Measurements from ENCODE around the gene OR10G4.
"Not testable (repeated sequence)": the region's sequence is repeated elsewhere in the genome, so short reads cannot be mapped to it uniquely, and the experiment has no call there.

The OR10G4 gene

GRCh38 chr11:124012697-124013096, at the start of gene OR10G4:
Gene OR10G4, plus strand, starts transcription at chr11:124012997. Its CDS starts 2,578 bp downstream, at chr11:124015575.
- in situ Hi-C loops (cut with HindIII; ENCODE audit: low pct_ligation_motif_present, low pct_unique_long_range_greater_than_20kb, low sequenced_read_pairs) = no loop called here
- no peak for DNase-seq

GRCh38 chr11:123973816-123974215, 39.0 kb upstream of the OR10G4 start:
- in situ Hi-C loops (cut with HindIII; ENCODE audit: low pct_ligation_motif_present, low pct_unique_long_range_greater_than_20kb, low sequenced_read_pairs) = no loop called here
- DNase-seq = no peak

- no peak for DNase-seq
- in situ Hi-C loops (cut with HindIII; ENCODE audit: low pct_ligation_motif_present, low pct_unique_long_range_greater_than_20kb, low sequenced_read_pairs) = no loop called here
Observed at GRCh38 chr11:123976770-123977560, 35.8 kb upstream of the OR10G4 start.

GRCh38 chr11:123977731-123978347, 35.0 kb upstream of the OR10G4 start, which contains the start of gene OR10S1:
Gene OR10S1, minus strand, starts transcription at chr11:123977781. Its CDS starts 117 bp downstream, at chr11:123977664.
- DNase-seq = no peak
- in situ Hi-C loops (cut with HindIII; ENCODE audit: low pct_ligation_motif_present, low pct_unique_long_range_greater_than_20kb, low sequenced_read_pairs) = no loop called here

GRCh38 chr11:123979311-123979710, 33.5 kb upstream of the OR10G4 start:
- in situ Hi-C loops (cut with HindIII; ENCODE audit: low pct_ligation_motif_present, low pct_unique_long_range_greater_than_20kb, low sequenced_read_pairs) = no loop called here
- DNase-seq = no peak

GRCh38 chr11:123995119-123995518, 17.7 kb upstream of the OR10G4 start, which contains the start of gene OR10G6:
Gene OR10G6, minus strand, starts transcription at chr11:123995161. Its CDS starts 0 bp downstream, at chr11:123995161.
- no peak for DNase-seq
- in situ Hi-C loops (cut with HindIII; ENCODE audit: low pct_ligation_motif_present, low pct_unique_long_range_greater_than_20kb, low sequenced_read_pairs) = no loop called here

GRCh38 chr11:124015837-124016236, 3.0 kb downstream of the OR10G4 start:
- DNase-seq; in situ Hi-C loops (cut with HindIII; ENCODE audit: low pct_ligation_motif_present, low pct_unique_long_range_greater_than_20kb, low sequenced_read_pairs): not testable (repeated sequence)

GRCh38 chr11:124026498-124026897, 13.7 kb downstream of the OR10G4 start, which contains the start of gene OR10G8:
Gene OR10G8, plus strand, starts transcription at chr11:124026798. Its CDS starts 2,825 bp downstream, at chr11:124029623.
- in situ Hi-C loops (cut with HindIII; ENCODE audit: low pct_ligation_motif_present, low pct_unique_long_range_greater_than_20kb, low sequenced_read_pairs) = no loop called here
- no peak for DNase-seq

- in situ Hi-C loops (cut with HindIII; ENCODE audit: low pct_ligation_motif_present, low pct_unique_long_range_greater_than_20kb, low sequenced_read_pairs) = no loop called here
- DNase-seq = no peak
Observed at GRCh38 chr11:124036666-124037065, 23.9 kb downstream of the OR10G4 start.

- no peak for DNase-seq
- in situ Hi-C loops (cut with HindIII; ENCODE audit: low pct_ligation_motif_present, low pct_unique_long_range_greater_than_20kb, low sequenced_read_pairs) = no loop called here
Observed at GRCh38 chr11:124039557-124039956, 26.8 kb downstream of the OR10G4 start.

- in situ Hi-C loops (cut with HindIII; ENCODE audit: low pct_ligation_motif_present, low pct_unique_long_range_greater_than_20kb, low sequenced_read_pairs) = no loop called here
Observed at GRCh38 chr11:124041254-124041653, 28.5 kb downstream of the OR10G4 start, which contains the start of gene OR10G7. Gene OR10G7, minus strand, starts transcription at chr11:124041325. Its CDS starts 2,324 bp downstream, at chr11:124039001.

GRCh38 chr11:124043420-124043819, 30.6 kb downstream of the OR10G4 start:
- in situ Hi-C loops (cut with HindIII; ENCODE audit: low pct_ligation_motif_present, low pct_unique_long_range_greater_than_20kb, low sequenced_read_pairs) = no loop called here
- DNase-seq = no peak

More at GRCh38 chr11:124041254-124041653, 28.5 kb downstream of the OR10G4 start, which contains the start of gene OR10G7:
- DNase-seq = no peak

- in situ Hi-C loops (cut with HindIII; ENCODE audit: low pct_ligation_motif_present, low pct_unique_long_range_greater_than_20kb, low sequenced_read_pairs) = no loop called here
- no peak for DNase-seq
Observed at GRCh38 chr11:124050748-124051147, 38.0 kb downstream of the OR10G4 start.

- in situ Hi-C loops (cut with HindIII; ENCODE audit: low pct_ligation_motif_present, low pct_unique_long_range_greater_than_20kb, low sequenced_read_pairs) = no loop called here
Observed at GRCh38 chr11:124052966-124053365, 40.2 kb downstream of the OR10G4 start.

More at GRCh38 chr11:124052966-124053365, 40.2 kb downstream of the OR10G4 start:
- DNase-seq = no peak
